Muscle layer of colon (tissue), 2 donors: ENCODE results near the gene KDM7A.
A peak's percentile ranks its signal among the peaks of the same experiment; 100 is the strongest.

Source experiments
- H3K27ac ChIP-seq: one replicate; pipeline ENCODE4 v1.7.0; 2013; ENCODE audit warnings: low read depth, mild to moderate bottlenecking, low read length, moderate library complexity
- H3K27me3 ChIP-seq, 2 donors: one replicate each; pipeline ENCODE4 v1.7.0; 2013; ENCODE audit warnings: low read length in 2 of 2, mild to moderate bottlenecking in 2 of 2; ENCODE audit not compliant: insufficient read depth in 2 of 2, control insufficient read depth in 1 of 2
- H3K36me3 ChIP-seq: one replicate; pipeline ENCODE4 v1.7.0; 2013; ENCODE audit warnings: mild to moderate bottlenecking, low read length; ENCODE audit not compliant: insufficient read depth
- H3K4me1 ChIP-seq: one replicate; pipeline ENCODE4 v1.7.0; 2013; ENCODE audit warnings: mild to moderate bottlenecking, low read length; ENCODE audit not compliant: insufficient read depth
- H3K4me3 ChIP-seq, 2 donors: one replicate each; pipeline ENCODE4 v1.7.0; 2013; ENCODE audit warnings: low read length in 2 of 2, low read depth in 1 of 2, mild to moderate bottlenecking in 1 of 2, moderate library complexity in 1 of 2
- H3K9ac ChIP-seq: one replicate; pipeline ENCODE4 v1.7.0; 2013; ENCODE audit warnings: low read length
- H3K9me3 ChIP-seq: one replicate; pipeline ENCODE4 v1.7.0; 2013; ENCODE audit warnings: mild to moderate bottlenecking, low read length
- donor health status: abdominal sarcoma.
- donor health status: Adenocarcinoma of cecum.

Gene KDM7A

GRCh38 chr7:140197218-140197890, 20.6 kb upstream of the KDM7A start:
- H3K9ac ChIP-seq, result no peak overlapping the region
- H3K36me3 ChIP-seq, result no peaks in the 10 kb centered on the region
- no peaks in the 10 kb centered on the region for H3K9me3 ChIP-seq
- H3K4me1 ChIP-seq, result no peaks in the 10 kb centered on the region
- no peaks in the 10 kb centered on the region for H3K27me3 ChIP-seq
- no peak overlapping the region for H3K27ac ChIP-seq
- no peak overlapping the region for H3K4me3 ChIP-seq

DNA sequence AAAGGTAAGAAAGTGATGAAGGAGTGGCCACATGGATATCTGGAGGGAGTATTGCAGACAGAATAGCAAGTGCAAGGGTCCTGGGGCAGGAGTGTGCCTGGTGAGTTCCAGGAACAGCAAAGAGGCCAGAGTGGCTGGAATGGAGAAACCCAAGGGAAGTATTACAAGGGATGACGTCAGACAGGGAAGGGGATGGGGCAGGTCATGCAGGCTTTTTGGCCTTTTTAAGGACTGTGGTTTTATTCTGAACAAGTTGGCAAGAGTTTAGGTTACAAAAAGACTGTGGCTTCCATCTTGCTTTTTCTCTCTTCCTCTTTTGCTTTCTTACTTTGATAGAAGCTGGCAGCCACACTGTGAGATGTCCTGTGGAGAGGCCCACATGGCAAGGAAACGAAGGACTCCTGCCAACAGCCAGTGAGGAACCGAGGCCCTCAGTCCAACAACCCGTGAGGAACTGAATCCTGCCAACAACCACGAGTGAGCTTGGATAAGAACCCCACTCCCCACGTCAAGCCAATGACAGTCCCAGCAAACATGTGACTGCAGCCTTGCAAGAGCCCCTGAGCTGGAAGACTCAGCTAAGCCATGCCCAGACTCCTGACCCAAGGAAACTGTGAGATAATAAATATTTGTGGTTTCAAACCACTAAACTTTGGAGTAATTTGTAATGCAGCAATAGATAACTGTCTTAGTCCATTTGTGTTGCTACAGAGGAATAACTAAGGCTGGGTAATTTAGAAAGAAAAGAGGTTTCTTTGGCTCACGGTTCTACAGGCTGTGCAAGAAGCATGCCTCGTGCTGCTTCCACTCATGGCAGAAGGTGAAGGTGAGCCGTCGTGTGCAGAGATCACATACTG, 19.8 kb upstream of the KDM7A start:
- H3K27ac ChIP-seq, result no peak overlapping the region
- no peak overlapping the region for H3K4me3 ChIP-seq
- no peak overlapping the region for H3K9ac ChIP-seq
- no peaks in the 10 kb centered on the region for H3K4me1 ChIP-seq
- no peaks in the 10 kb centered on the region for H3K36me3 ChIP-seq
- H3K27me3 ChIP-seq, result no peaks in the 10 kb centered on the region
- H3K9me3 ChIP-seq, result no peaks in the 10 kb centered on the region

GRCh38 chr7:140195859-140196258, 19.1 kb upstream of the KDM7A start:
- Histone ChIP-seq H3K4me3 (no peak overlapping the region), H3K36me3 (no peaks in the 10 kb centered on the region), H3K4me1 (no peaks in the 10 kb centered on the region), H3K27ac (no peak overlapping the region), H3K9me3 (no peaks in the 10 kb centered on the region), H3K27me3 (no peaks in the 10 kb centered on the region), H3K9ac (no peak overlapping the region)

DNA sequence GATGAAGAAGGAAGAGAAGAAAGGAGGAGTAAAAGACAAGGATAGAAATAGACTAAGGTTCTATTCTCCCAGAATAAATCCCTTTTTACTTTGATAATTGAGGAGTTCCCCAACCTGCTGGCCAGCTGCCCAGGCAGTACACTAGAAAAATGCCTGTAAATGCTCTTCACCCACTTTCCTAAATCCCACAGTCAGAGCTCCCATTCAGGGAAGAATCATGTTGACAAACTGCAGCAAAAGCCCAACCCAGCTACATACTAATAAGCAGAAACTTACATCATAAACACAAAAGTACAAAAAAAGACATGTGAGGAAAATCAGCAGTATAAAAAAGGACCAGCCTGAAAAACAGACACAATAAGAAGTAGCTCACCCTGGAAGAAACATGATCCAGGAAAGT, 15.8 kb upstream of the KDM7A start:
- H3K27me3 ChIP-seq, result no peaks in the 10 kb centered on the region
- H3K36me3 ChIP-seq, result no peaks in the 10 kb centered on the region
- H3K9ac ChIP-seq, result no peak overlapping the region
- H3K9me3 ChIP-seq, result no peaks in the 10 kb centered on the region
- no peak overlapping the region for H3K27ac ChIP-seq
- H3K4me1 ChIP-seq, result no peaks in the 10 kb centered on the region
- no peak overlapping the region for H3K4me3 ChIP-seq

DNA sequence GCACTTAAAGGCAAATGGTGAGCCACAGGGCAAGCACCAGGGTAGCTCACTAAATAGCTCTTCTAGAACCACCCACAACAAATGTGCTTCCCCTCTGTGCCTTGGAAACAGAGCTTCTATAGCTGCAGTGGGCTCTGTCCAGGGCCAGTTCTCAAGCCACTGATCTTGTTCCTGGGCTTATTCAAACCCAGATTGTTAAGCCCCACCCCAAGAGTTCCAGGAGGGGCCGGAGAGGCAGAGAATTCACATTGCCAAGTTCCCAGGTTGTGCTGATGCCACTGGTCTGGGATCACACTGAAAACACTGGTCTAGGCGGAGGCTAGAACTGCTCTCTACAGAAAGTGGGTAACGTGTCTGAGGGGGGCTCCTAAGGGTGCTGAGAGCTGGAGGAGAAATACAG, 15.4 kb upstream of the KDM7A start:
- Histone ChIP-seq H3K27ac (no peak overlapping the region), H3K4me3 (no peak overlapping the region), H3K27me3 (no peaks in the 10 kb centered on the region), H3K36me3 (no peaks in the 10 kb centered on the region), H3K4me1 (no peaks in the 10 kb centered on the region), H3K9ac (no peak overlapping the region), H3K9me3 (no peaks in the 10 kb centered on the region)

GRCh38 chr7:140190588-140190987, 13.8 kb upstream of the KDM7A start:
- Histone ChIP-seq H3K9me3 (no peaks in the 10 kb centered on the region), H3K36me3 (no peaks in the 10 kb centered on the region), H3K27ac (no peak overlapping the region)

GRCh38 chr7:140189917-140190316, 13.1 kb upstream of the KDM7A start:
- Histone ChIP-seq H3K27me3 (no peaks in the 10 kb centered on the region), H3K9ac (no peak overlapping the region), H3K9me3 (no peaks in the 10 kb centered on the region), H3K4me3 (no peak overlapping the region), H3K4me1 (no peaks in the 10 kb centered on the region), H3K36me3 (no peaks in the 10 kb centered on the region), H3K27ac (no peak overlapping the region)

More at GRCh38 chr7:140190588-140190987, 13.8 kb upstream of the KDM7A start:
- Histone ChIP-seq H3K9ac (no peak overlapping the region), H3K27me3 (no peaks in the 10 kb centered on the region), H3K4me1 (no peaks in the 10 kb centered on the region), H3K4me3 (no peak overlapping the region)

GRCh38 chr7:140182917-140183316, 6.1 kb upstream of the KDM7A start:
- Histone ChIP-seq H3K27ac (no peak overlapping the region), H3K27me3 (no peaks in the 10 kb centered on the region), H3K4me3 (no peak overlapping the region), H3K9me3 (no peaks in the 10 kb centered on the region), H3K9ac (no peak overlapping the region), H3K4me1 (no peaks in the 10 kb centered on the region), H3K36me3 (no peaks in the 10 kb centered on the region)

GRCh38 chr7:140179339-140179738, 2.6 kb upstream of the KDM7A start:
- Histone ChIP-seq H3K4me3 (no peak overlapping the region), H3K27me3 (no peaks in the 10 kb centered on the region), H3K9ac (no peak overlapping the region), H3K9me3 (no peaks in the 10 kb centered on the region), H3K27ac (no peak overlapping the region), H3K4me1 (peaks cover 7% of the 10 kb centered on the region), H3K36me3 (no peaks in the 10 kb centered on the region)

GRCh38 chr7:140176122-140176701, 571 bp downstream of the KDM7A start:
- H3K9me3 ChIP-seq, result no peaks in the 10 kb centered on the region
- H3K27ac ChIP-seq, result peak overlapping the region; percentile 94
- H3K27me3 ChIP-seq, result no peaks in the 10 kb centered on the region
- no peaks in the 10 kb centered on the region for H3K36me3 ChIP-seq
- peaks cover 9% of the 10 kb centered on the region for H3K4me1 ChIP-seq
- H3K9ac ChIP-seq, result peak overlapping the region; percentile 38
- H3K4me3 ChIP-seq, result peak overlapping the region; percentile 71 to 72

- Histone ChIP-seq H3K9me3 (no peaks in the 10 kb centered on the region), H3K4me1 (peaks cover 9% of the 10 kb centered on the region), H3K27me3 (no peaks in the 10 kb centered on the region), H3K4me3 (peak overlapping the region; percentile 71 to 72), H3K36me3 (no peaks in the 10 kb centered on the region), H3K9ac (peak overlapping the region; percentile 38), H3K27ac (peak overlapping the region; percentile 94)
These were observed 1.3 kb downstream of the KDM7A start for GRCh38 chr7:140175221-140176121.
